ENCODE measurements around the gene RBPJ.

Gene RBPJ

GRCh38 chr4:26424153-26424552, 103.3 kb downstream of the RBPJ start:
- DNase-seq = no peak

- peak in 1 of 2 experiments; percentile 15 for DNase-seq
Measured at GRCh38 chr4:26424838-26425237, 104.0 kb downstream of the RBPJ start.

GRCh38 chr4:26425953-26426352, 105.1 kb downstream of the RBPJ start:
- DNase-seq = no peak

- no peak for DNase-seq
Measured at GRCh38 chr4:26426892-26427291, 106.1 kb downstream of the RBPJ start.

GRCh38 chr4:26429910-26430309, 109.1 kb downstream of the RBPJ start:
- no peak for DNase-seq

GRCh38 chr4:26431461-26432180, 110.8 kb downstream of the RBPJ start:
- no peak for DNase-seq

GRCh38 chr4:26432419-26432818, 111.6 kb downstream of the RBPJ start:
- no peak for DNase-seq

- no peak for DNase-seq
Measured at GRCh38 chr4:26433556-26433955, 112.7 kb downstream of the RBPJ start.

GRCh38 chr4:26434030-26434639, 113.3 kb downstream of the RBPJ start:
- no peak for DNase-seq

- DNase-seq = no peak
Measured at GRCh38 chr4:26441102-26441501, 120.3 kb downstream of the RBPJ start.

GRCh38 chr4:26441771-26442170, 121.0 kb downstream of the RBPJ start:
- no peak for DNase-seq

- peak in 1 of 2 experiments; percentile 9 for DNase-seq
Measured at GRCh38 chr4:26447378-26447777, 126.6 kb downstream of the RBPJ start.

GRCh38 chr4:26450418-26450817, 129.6 kb downstream of the RBPJ start:
- no peak for DNase-seq

GRCh38 chr4:26451597-26451996, 130.8 kb downstream of the RBPJ start:
- DNase-seq = no peak

- no peak for DNase-seq
Measured at GRCh38 chr4:26452565-26453531, 132.0 kb downstream of the RBPJ start.

- no peak for DNase-seq
Measured at GRCh38 chr4:26454961-26455360, 134.1 kb downstream of the RBPJ start.

GRCh38 chr4:26455571-26455970, 134.8 kb downstream of the RBPJ start:
- no peak for DNase-seq

GRCh38 chr4:26457412-26457811, 136.6 kb downstream of the RBPJ start:
- no peak for DNase-seq

- peak; percentile 85 to 90 for DNase-seq
Measured at GRCh38 chr4:26458157-26458561, 137.3 kb downstream of the RBPJ start.

GRCh38 chr4:26459054-26459755, 138.4 kb downstream of the RBPJ start:
- DNase-seq = peak; percentile 72 to 74

GRCh38 chr4:26459756-26460530, 139.1 kb downstream of the RBPJ start:
- DNase-seq = no peak

- DNase-seq = no peak
Measured at GRCh38 chr4:26462874-26463273, 142.1 kb downstream of the RBPJ start.
